Measurements from ENCODE around the gene GRIP2.

Gene GRIP2

GRCh38 chr3:14506626-14507304, 33.4 kb downstream of the GRIP2 start:
- no peak for DNase-seq (ENCODE audit: low read depth in 2 of 2)

GRCh38 chr3:14505803-14506500, 34.2 kb downstream of the GRIP2 start:
- no peak for DNase-seq (ENCODE audit: low read depth in 2 of 2)

- no peak for DNase-seq (ENCODE audit: low read depth in 2 of 2)
These were observed 34.9 kb downstream of the GRIP2 start for GRCh38 chr3:14505001-14505802.

- DNase-seq (ENCODE audit: low read depth in 2 of 2): no peak
These were observed 36.5 kb downstream of the GRIP2 start for GRCh38 chr3:14503706-14504065.

- no peak for DNase-seq (ENCODE audit: low read depth in 2 of 2)
These were observed 37.0 kb downstream of the GRIP2 start for GRCh38 chr3:14503033-14503705.

GRCh38 chr3:14502472-14502871, 37.7 kb downstream of the GRIP2 start:
- no peak for DNase-seq (ENCODE audit: low read depth in 2 of 2)

- DNase-seq (ENCODE audit: low read depth in 2 of 2): no peak
These were observed 42.8 kb downstream of the GRIP2 start for GRCh38 chr3:14497321-14497720.

GRCh38 chr3:14496351-14496750, 43.8 kb downstream of the GRIP2 start:
- no peak for DNase-seq (ENCODE audit: low read depth in 2 of 2)

GRCh38 chr3:14494973-14495300, 45.2 kb downstream of the GRIP2 start:
- no peak for DNase-seq (ENCODE audit: low read depth in 2 of 2)

- DNase-seq (ENCODE audit: low read depth in 2 of 2): no peak
These were observed 45.7 kb downstream of the GRIP2 start for GRCh38 chr3:14494279-14494972.

- DNase-seq (ENCODE audit: low read depth in 2 of 2): no peak
These were observed 46.9 kb downstream of the GRIP2 start for GRCh38 chr3:14492948-14493881.

GRCh38 chr3:14491396-14492190, 48.5 kb downstream of the GRIP2 start:
- no peak for DNase-seq (ENCODE audit: low read depth in 2 of 2)

GRCh38 chr3:14490831-14491230, 49.3 kb downstream of the GRIP2 start:
- DNase-seq (ENCODE audit: low read depth in 2 of 2): no peak

GRCh38 chr3:14490255-14490654, 49.9 kb downstream of the GRIP2 start:
- DNase-seq (ENCODE audit: low read depth in 2 of 2): no peak

GRCh38 chr3:14489641-14490040, 50.5 kb downstream of the GRIP2 start:
- no peak for DNase-seq (ENCODE audit: low read depth in 2 of 2)

GRCh38 chr3:14488286-14489041, 51.7 kb downstream of the GRIP2 start:
- DNase-seq (ENCODE audit: low read depth in 2 of 2): no peak

- DNase-seq (ENCODE audit: low read depth in 2 of 2): no peak
These were observed 52.3 kb downstream of the GRIP2 start for GRCh38 chr3:14487821-14488220.

- no peak for DNase-seq (ENCODE audit: low read depth in 2 of 2)
These were observed 53.1 kb downstream of the GRIP2 start for GRCh38 chr3:14487086-14487485.

- DNase-seq (ENCODE audit: low read depth in 2 of 2): no peak
These were observed 53.7 kb downstream of the GRIP2 start for GRCh38 chr3:14486460-14486859.
